ENCODE measurements around the gene SLC17A7.
A peak's percentile ranks its signal among the peaks of the same experiment; 100 is the strongest.
"Not testable (repeated sequence)": the region's sequence is repeated elsewhere in the genome, so short reads cannot be mapped to it uniquely, and the experiment has no call there.

The SLC17A7 gene

DNA sequence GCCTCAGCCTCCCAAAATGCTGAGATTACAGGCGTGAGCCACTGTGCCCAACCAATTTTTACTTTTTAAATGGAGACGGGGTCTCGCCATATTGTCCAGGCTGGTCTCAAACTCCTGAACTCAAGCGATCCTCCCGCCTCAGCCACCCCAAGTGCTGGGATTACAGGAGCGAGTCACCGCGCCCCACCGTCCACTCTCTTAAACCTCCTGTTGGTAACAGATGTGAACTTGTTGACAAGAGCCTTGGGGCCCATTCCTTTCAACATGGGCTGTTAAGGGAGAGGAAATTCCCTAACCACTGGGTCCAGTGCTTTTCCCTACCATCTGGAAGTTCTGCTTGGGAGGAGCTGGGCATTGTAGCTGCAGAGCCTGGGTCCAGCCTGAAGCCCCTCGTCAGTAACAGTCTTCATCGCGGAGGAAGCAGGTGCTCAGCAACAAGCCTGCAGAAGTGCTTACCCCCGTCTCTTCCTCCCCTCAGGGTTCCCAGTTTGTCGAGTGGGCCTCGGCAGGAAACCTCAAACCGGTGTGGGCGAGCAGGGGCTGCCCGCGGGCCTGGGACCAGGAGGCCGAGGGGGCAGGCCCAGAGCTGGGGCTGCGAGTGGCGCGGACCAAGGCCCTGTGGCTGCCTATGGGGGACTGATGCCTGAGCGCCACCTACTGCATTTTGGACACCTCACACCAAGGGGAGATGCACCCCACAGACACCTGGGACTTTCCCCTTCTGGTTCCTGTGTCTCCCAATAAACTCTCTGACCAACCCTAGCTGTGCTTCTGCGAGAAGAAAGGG, 28.7 kb upstream of the SLC17A7 start:
- peak; percentile 65 for DNase-seq (ENCODE audit: low read depth)

DNA sequence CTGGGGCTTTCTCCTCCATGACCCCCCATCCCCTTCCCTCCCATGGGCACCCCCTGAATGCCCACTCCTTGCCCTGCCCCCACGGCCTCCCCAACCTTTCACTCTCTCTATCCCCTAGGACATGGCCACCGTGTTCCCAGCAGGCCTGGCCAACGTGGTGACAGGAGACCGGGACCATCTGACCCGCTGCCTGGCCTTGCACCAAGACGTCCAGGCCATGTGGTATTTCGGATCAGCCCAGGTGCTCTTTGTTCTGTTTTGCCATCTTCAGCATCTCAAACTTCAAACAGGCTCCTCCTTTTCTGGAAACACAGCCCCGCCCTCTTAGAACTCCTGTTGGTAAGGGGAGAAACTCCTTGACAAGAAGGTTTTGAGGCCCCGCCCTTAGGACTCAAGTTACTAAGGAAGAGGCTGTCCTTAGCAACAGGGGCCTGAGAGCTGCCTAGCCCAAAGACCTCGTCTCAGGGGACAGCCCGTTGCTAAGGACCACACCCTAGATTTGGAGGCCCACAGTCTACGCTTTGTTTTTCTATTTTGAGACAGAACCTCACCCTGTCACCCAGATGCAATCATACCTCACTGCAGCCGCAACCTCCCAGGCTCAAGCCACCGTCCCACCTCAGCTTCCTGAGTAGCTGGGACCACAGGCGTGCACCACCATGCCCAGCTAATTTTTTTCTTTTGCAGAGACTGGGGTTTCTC, 27.6 kb upstream of the SLC17A7 start:
- DNase-seq (ENCODE audit: low read depth) = peak; percentile 66

DNA sequence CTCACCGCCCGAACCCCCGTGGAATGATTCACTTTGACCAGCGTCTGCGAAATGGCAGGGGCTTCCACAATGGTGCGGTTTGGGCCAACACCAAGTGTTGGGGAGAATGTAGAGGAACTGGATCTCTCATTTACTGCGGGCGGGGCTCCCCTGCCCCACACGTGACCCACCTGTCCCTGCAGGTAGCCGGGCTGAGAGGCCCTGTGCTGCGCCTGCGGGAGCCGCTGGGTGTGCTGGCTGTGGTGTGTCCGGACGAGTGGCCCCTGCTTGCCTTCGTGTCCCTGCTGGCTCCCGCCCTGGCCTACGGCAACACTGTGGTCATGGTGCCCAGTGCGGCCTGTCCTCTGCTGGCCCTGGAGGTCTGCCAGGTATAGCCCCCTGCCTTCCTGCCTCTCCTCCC, 26.9 kb upstream of the SLC17A7 start:
- DNase-seq (ENCODE audit: low read depth) = no peak

DNA sequence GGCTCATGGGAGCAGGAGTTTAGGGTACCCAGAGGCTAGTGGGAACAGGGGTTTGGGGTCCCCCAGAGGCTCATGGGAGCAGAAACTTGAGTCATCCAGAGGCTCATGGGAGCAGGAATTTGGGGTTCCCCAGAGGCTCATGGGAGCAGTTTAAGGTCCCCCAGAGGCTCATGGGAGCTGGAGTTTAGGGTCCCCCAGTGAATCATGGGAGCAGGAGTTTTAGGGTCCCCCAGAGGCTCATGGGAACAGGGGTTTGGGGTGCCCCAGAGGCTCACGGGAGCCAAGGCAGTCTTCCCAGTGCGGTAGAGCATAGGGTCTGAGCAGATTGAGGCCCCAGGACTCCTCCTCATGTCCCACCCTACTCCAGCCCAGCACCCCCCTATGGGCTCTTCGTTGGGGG, 24.0 kb upstream of the SLC17A7 start:
- DNase-seq (ENCODE audit: low read depth) = no peak

DNA sequence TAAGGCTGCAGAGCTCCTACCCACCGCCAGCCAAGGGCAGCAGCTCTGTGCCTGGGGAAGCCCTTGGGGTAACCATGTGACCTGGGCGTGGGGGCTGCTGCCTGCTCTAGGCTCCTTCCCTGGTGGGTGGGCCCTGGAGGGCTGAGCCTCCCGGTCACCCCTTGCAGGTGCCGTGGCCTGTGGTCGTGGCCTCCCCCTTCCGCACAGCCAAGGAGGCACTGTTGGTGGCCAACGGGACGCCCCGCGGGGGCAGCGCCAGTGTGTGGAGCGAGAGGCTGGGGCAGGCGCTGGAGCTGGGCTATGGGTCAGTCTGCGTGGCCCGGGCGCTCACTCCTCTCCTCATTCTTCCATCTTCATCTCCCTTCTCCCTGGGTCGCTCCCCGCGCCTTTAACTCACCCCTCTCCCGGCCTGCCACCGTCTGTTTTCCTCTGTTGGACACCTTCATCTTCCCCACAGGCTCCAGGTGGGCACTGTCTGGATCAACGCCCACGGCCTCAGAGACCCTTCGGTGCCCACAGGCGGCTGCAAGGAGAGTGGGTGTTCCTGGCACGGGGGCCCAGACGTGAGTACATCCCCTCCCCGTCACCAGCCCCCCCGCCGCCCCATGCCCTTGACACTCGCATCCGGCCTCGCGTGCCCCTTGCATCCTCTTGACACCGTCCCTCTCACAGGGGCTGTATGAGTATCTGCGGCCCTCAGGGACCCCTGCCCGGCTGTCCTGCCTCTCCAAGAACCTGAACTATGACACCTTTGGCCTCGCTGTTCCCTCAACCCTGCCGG, 22.8 kb upstream of the SLC17A7 start:
- no peak for DNase-seq (ENCODE audit: low read depth)

DNA sequence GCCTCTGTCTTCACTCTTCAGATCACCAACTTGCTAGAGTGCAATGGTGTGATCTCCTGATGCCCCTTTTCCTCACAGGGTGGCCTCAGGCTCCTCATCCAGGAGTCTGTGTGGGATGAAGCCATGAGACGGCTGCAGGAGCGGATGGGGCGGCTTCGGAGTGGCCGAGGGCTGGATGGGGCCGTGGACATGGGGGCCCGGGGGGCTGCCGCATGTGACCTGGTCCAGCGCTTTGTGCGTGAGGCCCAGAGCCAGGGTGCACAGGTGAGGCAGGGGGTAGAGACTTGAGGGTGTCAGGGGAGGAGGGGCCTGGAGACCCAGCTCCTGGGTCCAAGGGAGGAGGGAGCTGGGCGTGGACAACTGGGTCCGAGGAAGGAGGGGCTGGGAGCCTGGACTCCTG, 21.2 kb upstream of the SLC17A7 start:
- no peak for DNase-seq (ENCODE audit: low read depth)

DNA sequence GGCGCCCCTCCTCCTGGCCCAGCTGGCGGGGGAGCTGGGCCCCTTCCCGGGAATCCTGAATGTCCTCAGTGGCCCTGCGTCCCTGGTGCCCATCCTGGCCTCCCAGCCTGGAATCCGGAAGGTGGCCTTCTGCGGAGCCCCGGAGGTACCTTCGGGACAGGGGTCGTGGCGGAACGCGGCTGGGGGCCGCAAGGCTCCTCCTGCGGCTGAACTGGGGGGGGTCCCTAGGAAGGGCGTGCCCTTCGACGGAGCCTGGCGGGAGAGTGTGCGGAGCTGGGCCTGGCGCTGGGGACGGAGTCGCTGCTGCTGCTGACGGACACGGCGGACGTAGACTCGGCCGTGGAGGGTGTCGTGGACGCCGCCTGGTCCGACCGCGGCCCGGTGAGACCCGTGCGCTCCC, 20.3 kb upstream of the SLC17A7 start:
- no peak for DNase-seq (ENCODE audit: low read depth)

DNA sequence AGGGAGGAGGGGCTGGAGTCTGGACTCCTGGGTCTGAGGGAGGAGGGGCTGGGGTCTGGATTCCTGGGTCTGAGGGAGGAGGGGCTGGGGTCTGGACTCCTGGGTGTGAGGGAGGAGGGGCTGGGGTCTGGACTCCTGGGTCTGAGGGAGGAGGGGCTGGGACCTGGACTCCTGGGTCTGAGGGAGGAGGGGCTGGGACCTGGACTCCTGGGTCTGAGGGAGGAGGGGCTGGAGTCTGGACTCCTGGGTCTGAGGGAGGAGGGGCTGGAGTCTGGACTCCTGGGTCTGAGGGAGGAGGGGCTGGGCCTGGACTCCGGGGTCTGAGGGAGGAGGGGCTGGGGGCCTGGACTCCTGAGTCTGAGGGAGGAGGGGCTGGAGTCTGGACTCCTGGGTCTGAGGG, 19.8 kb upstream of the SLC17A7 start:
- DNase-seq (ENCODE audit: low read depth) = not testable (repeated sequence)

DNA sequence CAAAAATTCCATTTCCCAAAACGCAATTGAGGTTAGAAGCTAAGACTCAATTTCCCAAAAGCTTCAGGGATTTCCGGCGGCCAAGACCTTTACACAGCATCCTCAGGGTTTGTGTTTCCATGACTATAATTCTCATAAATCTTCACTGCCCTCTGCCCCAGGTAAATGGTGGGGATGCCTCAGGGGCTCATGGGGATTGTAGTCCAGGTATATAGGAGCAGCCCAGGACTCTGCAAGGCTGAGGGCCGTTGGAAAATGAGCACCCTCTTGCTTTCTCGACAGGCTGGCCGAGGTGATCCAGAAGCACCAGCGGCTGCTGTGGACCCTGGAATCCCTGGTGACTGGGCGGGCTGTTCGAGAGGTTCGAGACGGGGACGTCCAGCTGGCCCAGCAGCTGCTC, 18.1 kb upstream of the SLC17A7 start:
- no peak for DNase-seq (ENCODE audit: low read depth)

DNA sequence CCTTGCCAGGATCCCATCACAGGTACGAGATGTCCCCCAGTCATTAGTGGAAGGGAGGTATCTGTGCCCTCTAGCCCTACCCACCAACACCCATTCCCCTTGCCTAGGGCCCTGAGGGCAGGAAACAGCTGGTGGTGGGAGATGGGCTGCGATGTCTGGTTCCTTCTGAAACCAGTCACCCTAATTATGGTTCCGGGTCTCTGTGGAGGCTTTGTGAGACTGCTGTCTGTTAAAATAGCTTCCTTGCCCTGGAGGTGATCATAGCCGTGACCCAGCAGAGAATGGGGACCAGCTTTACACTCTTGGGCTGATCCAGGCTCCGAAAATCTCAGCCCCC, 17.2 kb upstream of the SLC17A7 start:
- no peak for DNase-seq (ENCODE audit: low read depth)

DNA sequence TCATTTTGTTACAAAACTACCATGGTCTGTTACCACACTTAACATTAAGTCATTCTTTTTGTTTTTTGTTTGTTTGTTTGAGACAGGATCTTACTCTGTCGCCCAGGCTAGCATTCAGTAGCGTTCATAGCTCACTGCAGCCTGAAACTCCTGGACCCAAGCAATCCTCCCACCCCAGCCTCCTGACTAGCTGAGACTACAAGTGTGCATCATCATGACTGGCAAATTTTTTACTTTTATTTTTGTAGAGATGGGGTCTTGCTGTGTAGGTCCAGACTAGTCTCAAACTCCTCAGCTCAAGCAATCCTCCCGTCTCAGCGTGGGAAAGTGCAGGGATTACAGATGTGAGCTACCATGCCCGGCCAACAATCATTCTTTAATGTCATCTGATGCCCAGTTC, 15.0 kb upstream of the SLC17A7 start:
- no peak for DNase-seq (ENCODE audit: low read depth)

DNA sequence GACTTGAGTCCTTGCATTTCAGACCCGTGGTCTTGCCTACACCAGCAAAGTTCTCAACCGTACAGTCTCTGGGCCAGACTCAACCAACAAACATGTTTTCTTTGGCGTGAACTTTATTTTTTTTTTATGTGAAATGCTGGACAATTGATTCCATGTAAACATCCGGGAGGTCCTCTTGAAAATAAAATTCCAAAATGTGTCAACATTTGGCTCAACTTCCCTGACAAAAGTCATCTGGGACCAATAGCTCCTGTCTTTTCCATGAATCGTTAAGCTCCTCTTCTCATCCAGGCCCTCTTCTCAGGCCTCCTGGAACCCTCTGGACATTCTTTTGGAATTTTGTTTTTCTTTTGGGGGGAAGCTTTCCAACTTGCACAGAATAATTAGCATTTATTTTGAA, 14.4 kb upstream of the SLC17A7 start:
- DNase-seq (ENCODE audit: low read depth) = no peak

DNA sequence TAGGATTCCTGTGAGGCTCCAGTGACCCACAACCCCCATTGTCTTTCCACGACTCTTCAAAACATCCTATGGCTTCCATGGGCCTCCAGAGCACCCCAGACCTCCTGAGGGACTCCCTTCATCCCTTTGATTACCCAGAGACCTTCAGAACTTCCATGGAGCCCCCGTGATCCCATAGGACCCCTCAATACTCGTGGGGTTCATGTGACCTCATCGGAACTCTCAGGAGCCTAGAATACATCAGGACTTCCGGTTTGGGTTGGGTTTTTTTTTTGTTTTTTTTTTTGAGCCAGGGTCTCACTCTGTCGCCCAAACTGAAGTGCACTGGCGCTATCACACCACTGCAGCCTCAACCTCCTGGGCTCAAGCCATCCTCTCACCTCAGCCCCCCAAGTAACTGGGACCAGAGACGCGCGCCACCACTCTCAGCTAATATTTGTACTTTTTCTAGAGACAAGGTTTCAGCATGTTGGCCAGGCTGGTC, 12.5 kb upstream of the SLC17A7 start:
- no peak for DNase-seq (ENCODE audit: low read depth)

DNA sequence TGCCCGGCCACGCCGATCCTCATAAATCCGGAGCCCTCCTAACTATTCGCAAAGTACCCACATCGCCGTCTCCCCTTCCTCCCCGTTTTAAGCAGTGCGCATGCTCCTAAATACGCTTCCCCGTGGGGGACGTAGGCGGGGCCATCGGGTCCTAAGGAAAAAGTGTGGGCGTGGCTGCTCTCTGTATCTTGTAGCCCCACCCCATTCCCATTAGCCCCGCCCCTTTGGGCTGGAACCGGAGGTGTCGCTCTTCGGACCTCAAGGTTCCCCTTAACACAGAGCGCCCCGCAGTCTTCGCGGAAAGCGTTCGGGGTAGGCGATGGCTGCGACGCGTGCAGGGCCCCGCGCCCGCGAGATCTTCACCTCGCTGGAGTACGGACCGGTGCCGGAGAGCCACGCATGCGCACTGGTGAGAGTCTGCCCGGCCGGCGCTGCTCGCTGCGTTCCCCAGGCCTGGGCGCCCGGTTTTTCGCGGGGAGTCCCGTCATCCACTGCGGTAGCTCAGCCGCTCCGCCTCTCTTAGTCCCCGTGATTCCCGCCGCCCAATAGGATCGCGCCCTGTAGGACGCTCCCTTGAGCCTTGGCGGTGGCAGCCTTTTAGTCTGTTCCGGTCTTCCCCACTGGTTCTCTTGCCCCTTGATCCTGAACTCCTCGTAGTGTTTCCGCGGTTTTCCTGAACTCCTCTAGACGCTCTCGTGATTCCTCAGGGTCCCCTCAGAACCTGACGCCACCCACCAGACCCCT, 11.9 kb upstream of the SLC17A7 start, which contains the start of gene ALDH16A1:
TSS of gene ALDH16A1 (plus strand) at position 213 of the 744 bp plus-strand sequence. CDS start at position 320, 107 bp downstream.
- peak; percentile 96 for DNase-seq (ENCODE audit: low read depth)

DNA sequence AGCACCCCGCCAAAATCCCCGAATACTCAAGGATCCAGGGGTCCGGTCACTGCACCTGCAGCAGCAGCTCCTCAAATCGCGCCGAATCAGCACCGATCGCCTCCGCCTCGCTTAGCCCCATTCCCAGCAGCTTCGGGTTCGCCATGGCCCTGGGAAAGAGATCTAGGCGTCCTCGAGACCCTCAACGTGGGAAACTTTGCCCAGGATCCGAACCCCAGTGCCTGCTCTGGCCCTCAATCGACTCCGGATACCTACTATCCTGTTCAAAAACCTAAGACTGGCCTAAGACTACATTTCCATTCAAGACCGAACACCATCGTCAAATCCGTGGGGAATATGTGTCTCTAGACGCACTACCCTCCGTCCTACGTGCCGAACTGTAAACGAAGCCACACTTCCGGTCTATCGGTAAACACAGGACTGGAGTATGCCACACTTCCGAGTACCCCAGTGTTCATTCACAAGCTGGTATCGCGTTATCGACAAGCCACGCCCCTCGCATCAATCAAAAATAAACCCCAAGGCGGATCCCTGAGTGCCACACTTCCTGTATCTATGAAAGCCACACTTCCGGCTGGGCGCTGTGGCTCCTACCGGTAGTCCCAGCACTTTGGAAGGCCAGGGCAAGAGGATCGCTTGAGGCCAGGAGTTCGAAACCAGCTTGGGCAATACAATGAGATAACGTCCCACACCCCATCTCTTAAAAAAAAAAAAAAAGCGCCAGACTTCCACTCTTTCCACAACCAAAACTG, 10.3 kb upstream of the SLC17A7 start, which contains the start of gene PIH1D1:
TSS of gene PIH1D1 (minus strand) at position 385 of the 752 bp plus-strand sequence. CDS start at position 145, 240 bp downstream.
- DNase-seq (ENCODE audit: low read depth) = peak; percentile 94

DNA sequence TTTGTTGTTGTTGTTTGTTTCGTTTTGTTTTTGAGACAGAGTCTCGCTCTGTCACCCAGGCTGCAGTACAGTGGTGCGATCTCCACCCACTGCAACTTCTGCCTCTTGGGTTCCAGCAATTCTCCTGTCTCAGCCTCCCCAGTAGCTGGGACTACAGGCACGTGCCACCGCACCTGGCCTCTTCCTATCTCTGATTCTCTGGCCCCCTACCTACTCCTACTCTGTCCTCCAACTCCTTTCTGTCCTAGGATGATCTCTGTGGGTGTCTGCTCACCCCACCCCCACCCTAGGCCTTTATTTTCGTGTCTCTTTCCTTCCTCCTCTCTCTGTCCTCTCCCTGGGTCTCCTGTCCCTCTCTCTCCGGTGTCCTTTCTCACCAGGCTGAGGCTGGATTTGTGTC, 9.1 kb upstream of the SLC17A7 start:
- no peak for DNase-seq (ENCODE audit: low read depth)

DNA sequence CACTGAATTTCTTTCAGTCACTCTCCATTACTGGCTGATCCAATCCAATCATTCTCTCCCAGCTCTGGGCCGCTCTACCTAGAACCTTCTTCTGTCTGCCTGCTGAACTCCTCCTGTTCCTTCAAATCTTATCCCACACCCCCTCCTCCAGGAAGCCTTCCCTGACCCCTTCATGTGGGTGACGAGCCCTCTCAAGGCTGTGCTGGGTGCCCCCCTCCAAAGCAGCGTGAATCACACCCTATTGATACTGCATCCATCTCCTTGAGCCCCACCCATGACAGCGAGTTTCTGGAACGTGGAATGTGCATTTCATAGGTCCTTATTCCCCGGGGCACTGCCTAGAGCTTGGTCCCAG, 7.1 kb upstream of the SLC17A7 start:
- DNase-seq (ENCODE audit: low read depth) = no peak

DNA sequence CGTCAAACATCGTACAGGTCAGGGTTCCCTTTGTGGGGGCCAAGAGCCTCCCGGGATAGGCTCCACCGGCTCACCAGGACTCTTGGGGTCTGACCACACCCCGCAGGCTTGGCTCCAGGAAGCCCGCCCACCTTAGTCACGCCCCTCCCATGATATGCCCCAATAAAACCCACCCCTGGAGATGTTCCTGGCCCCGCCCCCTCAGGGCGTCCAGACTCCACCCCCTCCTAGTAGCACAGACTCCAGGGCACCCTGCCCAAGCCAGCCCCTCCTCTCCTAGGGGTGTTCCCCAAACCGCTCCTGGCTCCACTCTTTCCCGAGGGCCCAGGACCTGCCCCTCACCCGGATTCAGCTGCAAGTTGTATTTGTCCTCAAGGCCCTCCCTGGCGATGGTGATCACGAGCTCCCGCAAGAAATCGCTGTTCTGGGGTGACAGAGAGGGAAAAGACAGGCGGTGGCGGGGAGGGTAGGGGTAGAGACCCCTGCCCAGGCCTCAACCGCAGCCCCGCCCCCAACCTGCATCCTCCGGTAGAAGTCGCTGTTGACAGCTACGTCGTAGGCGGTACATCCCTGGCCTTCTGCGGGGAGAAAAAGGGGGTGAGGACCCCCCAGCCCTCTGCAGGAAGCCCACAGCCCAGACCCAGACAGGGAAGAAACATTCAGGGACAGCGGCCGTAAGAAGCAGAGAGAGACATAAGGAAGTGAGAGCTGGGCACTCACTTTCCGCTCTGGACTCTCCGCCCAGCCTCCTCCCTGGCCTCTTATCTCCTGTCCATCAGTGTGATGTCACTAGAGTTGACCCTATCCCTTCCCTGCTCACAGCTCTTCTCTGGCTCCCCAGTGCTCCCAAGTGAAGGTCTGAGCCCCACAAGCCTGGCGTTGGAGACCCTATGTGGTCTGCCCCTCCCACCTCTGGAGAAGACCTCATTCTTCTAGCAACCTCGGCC, 6.4 kb upstream of the SLC17A7 start:
- DNase-seq (ENCODE audit: low read depth) = no peak

DNA sequence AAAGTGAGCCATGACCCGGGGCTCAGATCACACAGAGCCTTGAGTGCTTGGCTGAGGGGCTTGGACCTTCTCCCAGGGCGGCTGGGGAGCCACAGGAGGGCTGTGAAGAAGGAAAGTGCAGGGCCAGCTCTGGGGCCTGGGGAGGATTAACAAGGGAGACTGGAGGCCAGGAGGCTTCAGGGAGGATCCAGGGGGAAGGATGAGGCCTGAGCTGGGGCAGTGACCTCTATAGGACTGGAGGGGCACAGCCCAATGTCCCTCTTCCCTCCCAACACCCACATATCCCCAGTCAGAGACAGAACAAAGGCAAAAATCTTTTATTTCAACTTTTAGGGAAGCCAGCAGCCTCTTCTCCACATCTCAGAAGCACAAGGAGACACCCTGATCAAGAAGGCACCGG, 4.7 kb upstream of the SLC17A7 start:
- no peak for DNase-seq (ENCODE audit: low read depth)

DNA sequence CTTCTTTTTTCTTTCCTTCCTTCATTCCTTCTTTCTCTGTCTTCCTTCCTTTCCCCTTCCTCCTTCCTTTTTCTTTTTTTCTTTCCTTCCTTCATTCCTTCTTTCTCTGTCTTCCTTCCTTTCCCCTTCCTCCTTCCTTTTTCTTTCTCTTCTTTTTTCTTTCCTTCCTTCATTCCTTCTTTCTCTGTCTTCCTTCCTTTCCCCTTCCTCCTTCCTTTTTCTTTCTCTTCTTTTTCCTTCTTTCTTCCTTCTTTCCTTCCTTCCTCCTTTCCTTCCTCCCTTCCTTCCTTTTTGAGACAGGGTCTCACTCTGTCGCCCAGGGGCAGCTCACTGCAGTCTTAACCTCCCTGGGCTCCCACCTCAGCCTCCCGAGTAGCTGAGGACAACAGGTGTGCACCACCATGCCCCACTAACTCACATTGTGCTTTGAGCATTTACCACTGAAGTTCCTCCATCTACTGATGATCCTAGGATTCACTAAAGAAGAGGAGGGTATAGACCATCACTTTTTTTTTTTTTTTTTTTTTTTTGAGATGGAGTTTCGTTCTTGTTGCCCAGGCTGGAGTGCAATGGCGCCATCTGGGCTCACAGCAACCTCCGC, 2.9 kb upstream of the SLC17A7 start:
- DNase-seq (ENCODE audit: low read depth) = not testable (repeated sequence)
